Upper lobe of right lung (tissue), 1 donor: ENCODE measurements around the gene GPR87. TPM values are rescaled to one million over a fixed set of nuclear protein-coding genes. Genes with fewer than 3 reads are reported as not detected.
A peak's percentile ranks its signal among the peaks of the same experiment; 100 is the strongest.

ENCODE experiments used
- ATAC-seq: fragments of 200-7000 bp; cut with Tn5 transposase; one replicate; pipeline ENCODE4 v1.9.1; 2020; ENCODE audit warnings: mild to moderate bottlenecking, moderate library complexity
- DNase-seq: peaks from one replicate; pipeline ENCODE4 v3.0.0-alpha.2; 2020
- H3K27ac ChIP-seq: fragments of 200-600 bp; one replicate; pipeline ENCODE4 v1.8.0; 2022
- H3K27me3 ChIP-seq: fragments of 200-600 bp; one replicate; pipeline ENCODE4 v1.8.0; 2022; ENCODE audit warnings: mild to moderate bottlenecking
- H3K36me3 ChIP-seq: fragments of 200-600 bp; one replicate; pipeline ENCODE4 v1.8.0; 2022
- H3K4me1 ChIP-seq: fragments of 200-600 bp; one replicate; pipeline ENCODE4 v1.8.0; 2022
- H3K4me3 ChIP-seq: fragments of 200-600 bp; one replicate; pipeline ENCODE4 v1.8.0; 2022; ENCODE audit warnings: mild to moderate bottlenecking
- H3K9me3 ChIP-seq: fragments of 200-600 bp; one replicate; pipeline ENCODE4 v1.8.0; 2022
- CTCF ChIP-seq: fragments of 200-600 bp; IDR thresholded peaks from one replicate; pipeline ENCODE4 v1.8.0; 2022; ENCODE audit warnings: antibody characterized with exemption
- intact Hi-C: fragments of 100-400 bp; cut with DNase I; formaldehyde crosslinking; loops from one replicate; pipeline ENCODE4 v1.11.0; 2022
- long read RNA-seq: library from polyadenylated mRNA; unstranded; transcript quantifications from one replicate; pipeline ENCODE4 v2.0.0, GENCODE V29; 2021
- total RNA-seq: library from RNA; stranded (reverse); fragmentation: NEBNext Ultra II Directional; extraction: Animal tissue kit (Norgen Biotek cat#: 25700); gene quantifications from one replicate; pipeline ENCODE4 v1.2.1, GENCODE V29; 2021
- donor health status: DM: no; HTN: yes; CAD: no; lungs with severe emphysema.

GPR87 gene
- total RNA-seq = 0.67 TPM
- long read RNA-seq = 0 reads

GRCh38 chr3:151316267-151316991 is at the start of gene GPR87:
Gene GPR87, minus strand, starts transcription at chr3:151316820. Its CDS starts 16,720 bp downstream, at chr3:151300100.
- ATAC-seq (no peak), DNase-seq (no peak)
- no peak within 1 kb of the TSS for H3K27ac ChIP-seq
- no peaks in the 10 kb centered on the region for H3K27me3 ChIP-seq
- intact Hi-C loops = no loop called here
- H3K4me1 ChIP-seq = no peaks in the 10 kb centered on the region
- no peaks in the 10 kb centered on the region for H3K36me3 ChIP-seq
- no peak for TF ChIP-seq CTCF
- H3K9me3 ChIP-seq = no peaks in the 10 kb centered on the region
- H3K4me3 ChIP-seq = no peak within 1 kb of the TSS

- no peak overlapping the region for H3K4me3 ChIP-seq
- intact Hi-C loops = no loop called here
- TF ChIP-seq CTCF = no peak
- H3K27me3 ChIP-seq = no peaks in the 10 kb centered on the region
- DNase-seq (no peak), ATAC-seq (peak; percentile 86)
- no peaks in the 10 kb centered on the region for H3K4me1 ChIP-seq
- no peaks in the 10 kb centered on the region for H3K9me3 ChIP-seq
- H3K36me3 ChIP-seq = no peaks in the 10 kb centered on the region
- H3K27ac ChIP-seq = no peak overlapping the region
Observed at GRCh38 chr3:151362751-151363174, 46.1 kb upstream of the GPR87 start.

- no peaks in the 10 kb centered on the region for H3K4me1 ChIP-seq
- H3K9me3 ChIP-seq = no peaks in the 10 kb centered on the region
- H3K27ac ChIP-seq = no peak overlapping the region
- DNase-seq (no peak), ATAC-seq (no peak)
- intact Hi-C loops = no loop called here
- H3K36me3 ChIP-seq = no peaks in the 10 kb centered on the region
- no peak overlapping the region for H3K4me3 ChIP-seq
- H3K27me3 ChIP-seq = no peaks in the 10 kb centered on the region
- TF ChIP-seq CTCF = no peak
Observed at GRCh38 chr3:151357463-151357850, 40.8 kb upstream of the GPR87 start.

GRCh38 chr3:151356794-151357462 is 40.3 kb upstream of the GPR87 start:
- H3K4me1 ChIP-seq = no peaks in the 10 kb centered on the region
- TF ChIP-seq CTCF = no peak
- ATAC-seq (peak; percentile 35), DNase-seq (no peak)
- intact Hi-C loops = no loop called here
- no peaks in the 10 kb centered on the region for H3K36me3 ChIP-seq
- no peaks in the 10 kb centered on the region for H3K27me3 ChIP-seq
- H3K27ac ChIP-seq = no peak overlapping the region
- no peaks in the 10 kb centered on the region for H3K9me3 ChIP-seq
- H3K4me3 ChIP-seq = no peak overlapping the region

GRCh38 chr3:151351648-151352047 is 35.0 kb upstream of the GPR87 start:
- no peak overlapping the region for H3K4me3 ChIP-seq
- peak overlapping the region; percentile 32 for H3K27ac ChIP-seq
- H3K9me3 ChIP-seq = no peaks in the 10 kb centered on the region
- no peaks in the 10 kb centered on the region for H3K4me1 ChIP-seq
- no peaks in the 10 kb centered on the region for H3K36me3 ChIP-seq
- ATAC-seq (no peak), DNase-seq (no peak)
- intact Hi-C loops = no loop called here
- no peak for TF ChIP-seq CTCF
- H3K27me3 ChIP-seq = no peaks in the 10 kb centered on the region
